Breast epithelium (tissue), 3 donors: Measurements from ENCODE around the gene GPT2.

ENCODE experiments used
- CTCF ChIP-seq, 3 donors: fragments of 450-650 bp; IDR thresholded peaks; one replicate each; pipeline ENCODE4 v1.5.1; 2016 to 2017; ENCODE audit warnings: antibody characterized with exemption in 3 of 3, mild to moderate bottlenecking in 3 of 3, moderate library complexity in 3 of 3
- POLR2A ChIP-seq: fragments of 450-650 bp; IDR thresholded peaks from one replicate; pipeline ENCODE4 v1.6.1; 2016; ENCODE audit warnings: antibody characterized with exemption, mild to moderate bottlenecking, moderate library complexity
- POLR2AphosphoS5 ChIP-seq, 3 donors: sonication (generic); formaldehyde crosslinking; IDR thresholded peaks; one replicate each; pipeline ENCODE4 v1.6.1; 2017; ENCODE audit warnings: antibody characterized with exemption in 3 of 3

- TF ChIP-seq CTCF (IDR thresholded peaks at IDR 0.05) (peak; percentile 30 to 75 (median 74)), POLR2A (no peak), POLR2AphosphoS5 (IDR thresholded peaks at IDR 0.05) (peak in 1 of 3 donors; percentile 25)
These were observed 30.3 kb upstream of the GPT2 start for GRCh38 chr16:46853713-46854443.
